HG03045 (cell line): ENCODE data around the gene CYB5B.
"Not testable (repeated sequence)": the region's sequence is repeated elsewhere in the genome, so short reads cannot be mapped to it uniquely, and the experiment has no call there.

Source experiments
- ATAC-seq: cut with Tn5 transposase; IDR thresholded peaks from one replicate; pipeline ENCODE4 v1.9.1; 2021; ENCODE audit warnings: mild to moderate bottlenecking, moderate library complexity; ENCODE audit not compliant: unreplicated experiment

Gene CYB5B

DNA sequence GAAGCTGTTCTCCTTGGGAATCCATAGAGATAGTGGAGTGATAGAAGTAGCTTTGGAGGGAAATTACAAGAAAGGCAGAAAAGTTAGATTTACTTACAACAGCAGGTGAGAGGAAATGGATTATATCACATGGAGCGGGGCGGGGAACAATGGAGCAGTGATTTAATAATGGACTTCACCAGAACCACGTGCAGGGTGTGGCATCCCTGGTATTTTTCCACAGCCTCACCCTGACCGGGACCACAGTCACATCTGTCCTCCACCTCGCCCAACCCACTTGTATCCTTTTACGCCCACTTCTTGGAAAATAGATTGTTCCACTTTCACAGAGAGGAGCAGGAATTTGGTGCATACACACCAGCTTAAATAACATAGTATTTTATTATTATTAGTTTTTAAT lies 15.9 kb upstream of the CYB5B start:
- ATAC-seq = no peak

DNA sequence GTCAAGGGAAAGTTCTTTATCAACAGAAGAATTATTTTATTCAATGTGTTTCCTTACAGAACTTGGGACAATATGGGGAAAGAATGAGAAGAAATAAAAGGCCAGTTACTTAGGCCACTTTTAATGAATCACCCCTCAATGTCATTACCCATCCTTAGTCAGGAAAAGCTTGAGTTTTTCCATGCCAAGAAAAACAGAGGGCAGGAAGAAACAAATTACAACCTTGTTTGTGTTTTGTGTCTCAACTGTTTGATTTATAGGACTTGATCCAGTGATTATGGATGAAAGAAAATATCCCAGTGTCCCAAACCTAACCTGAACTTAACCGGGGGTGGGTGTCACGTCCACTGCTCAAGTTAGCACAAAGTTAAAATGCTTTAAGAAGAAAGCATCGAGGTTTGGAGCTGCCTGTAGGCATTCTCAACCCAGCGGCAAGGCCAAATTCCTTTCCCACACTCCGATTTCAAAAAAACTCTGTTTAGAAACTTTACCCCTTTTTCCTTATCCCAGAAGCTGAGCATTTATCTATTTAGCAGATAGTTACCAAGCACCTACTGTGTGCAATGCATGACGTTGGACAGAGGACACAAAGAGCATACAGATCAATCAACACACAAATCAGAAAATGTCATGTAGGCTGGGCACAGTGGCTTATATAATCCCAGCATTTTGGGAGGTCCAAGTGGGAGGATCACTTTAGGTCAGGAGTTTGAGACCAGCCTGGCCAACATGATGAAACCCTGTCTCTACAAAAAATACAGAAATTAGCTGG lies 14.0 kb upstream of the CYB5B start:
- ATAC-seq = no peak

DNA sequence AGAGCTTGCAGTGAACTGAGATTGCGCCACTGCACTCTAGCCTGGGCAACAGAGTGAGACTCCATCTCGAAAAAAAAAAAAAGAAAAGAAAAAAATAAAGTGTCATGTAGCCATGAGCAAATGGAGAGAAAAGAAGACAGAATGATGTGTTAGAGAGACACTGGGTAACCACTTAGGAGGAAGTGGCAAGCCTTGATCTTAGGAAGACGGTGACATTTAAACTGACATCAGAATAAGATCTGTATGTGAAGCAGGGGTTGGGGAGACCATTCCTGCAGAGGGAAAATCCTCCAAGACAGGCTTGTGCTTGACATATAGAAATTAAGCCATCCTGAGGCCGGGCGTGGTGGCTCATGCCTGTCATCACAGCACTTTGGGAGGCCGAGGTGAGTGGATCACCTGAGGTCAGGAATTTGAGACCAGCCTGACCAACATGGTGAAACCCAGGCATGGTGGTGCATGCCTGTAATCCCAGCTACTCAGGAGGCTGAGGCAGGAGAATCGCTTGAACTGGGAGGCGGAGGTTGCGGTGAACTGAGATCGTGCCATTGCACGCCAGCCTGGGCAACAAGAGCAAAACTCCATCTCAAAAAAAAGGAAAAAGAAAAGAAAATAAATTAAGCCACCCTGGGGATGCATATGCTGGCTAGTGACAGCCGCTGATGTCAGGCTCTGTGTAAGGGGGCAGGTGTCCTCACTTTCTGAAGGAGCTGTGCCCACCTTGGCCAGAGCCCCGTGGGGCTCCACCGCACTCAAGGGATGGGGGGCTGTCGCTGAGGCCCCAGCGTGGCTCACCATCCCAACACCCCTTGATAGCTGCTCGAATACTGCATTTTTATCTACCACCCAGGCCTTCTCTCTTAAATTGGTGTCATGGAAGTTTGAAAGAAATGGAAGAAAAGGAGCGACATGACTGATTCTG lies 13.1 kb upstream of the CYB5B start:
- ATAC-seq = no peak

DNA sequence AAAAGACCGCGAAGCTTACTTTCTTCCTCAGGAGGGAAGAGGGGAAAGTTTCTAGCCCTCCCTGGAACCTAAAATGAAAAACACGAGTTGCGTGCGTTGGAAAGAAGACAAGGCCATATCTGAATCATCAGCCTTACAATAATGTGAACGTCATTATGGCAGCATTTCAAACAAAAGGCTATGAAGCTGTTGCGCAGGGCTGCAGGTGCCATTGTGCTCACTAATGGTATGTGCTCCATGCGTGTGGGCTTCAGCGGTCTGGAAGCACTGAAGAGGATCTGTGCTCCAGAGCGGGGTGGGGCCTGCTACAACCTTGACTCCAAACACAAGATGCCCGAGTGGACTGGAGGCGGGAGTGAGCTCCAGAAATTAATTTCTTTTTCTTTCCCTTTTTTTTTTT lies 12.1 kb upstream of the CYB5B start:
- ATAC-seq = no peak

DNA sequence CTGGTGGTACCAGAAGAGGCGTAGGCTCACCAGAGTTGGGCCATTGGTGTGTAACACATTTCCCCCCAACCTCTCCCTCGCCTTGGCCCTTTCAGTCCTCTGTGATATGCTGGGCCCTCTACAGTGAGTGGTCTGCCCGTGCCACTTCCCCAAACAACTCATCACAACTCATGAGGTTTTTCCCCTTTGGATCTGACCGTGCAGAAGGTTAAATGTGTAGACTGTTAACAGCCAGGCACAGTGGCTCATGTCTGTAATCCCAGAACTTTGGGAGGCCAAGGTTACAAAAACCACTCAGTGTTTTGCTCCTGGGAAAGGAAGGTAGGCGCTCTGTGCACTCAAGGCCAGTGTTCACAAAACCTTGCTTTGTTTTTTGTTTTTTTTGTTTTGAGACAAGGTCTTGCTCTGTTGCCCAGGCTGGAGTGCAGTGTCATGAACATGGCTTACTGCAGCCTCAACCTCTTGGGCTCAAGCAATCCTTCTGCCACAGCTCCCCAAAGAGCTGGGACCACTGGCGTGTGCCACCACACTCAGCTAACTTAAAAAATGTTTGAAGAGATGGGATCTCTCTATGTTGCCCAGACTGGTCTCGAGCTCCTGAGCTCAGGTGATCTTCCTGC lies 11.3 kb upstream of the CYB5B start:
- ATAC-seq = no peak

DNA sequence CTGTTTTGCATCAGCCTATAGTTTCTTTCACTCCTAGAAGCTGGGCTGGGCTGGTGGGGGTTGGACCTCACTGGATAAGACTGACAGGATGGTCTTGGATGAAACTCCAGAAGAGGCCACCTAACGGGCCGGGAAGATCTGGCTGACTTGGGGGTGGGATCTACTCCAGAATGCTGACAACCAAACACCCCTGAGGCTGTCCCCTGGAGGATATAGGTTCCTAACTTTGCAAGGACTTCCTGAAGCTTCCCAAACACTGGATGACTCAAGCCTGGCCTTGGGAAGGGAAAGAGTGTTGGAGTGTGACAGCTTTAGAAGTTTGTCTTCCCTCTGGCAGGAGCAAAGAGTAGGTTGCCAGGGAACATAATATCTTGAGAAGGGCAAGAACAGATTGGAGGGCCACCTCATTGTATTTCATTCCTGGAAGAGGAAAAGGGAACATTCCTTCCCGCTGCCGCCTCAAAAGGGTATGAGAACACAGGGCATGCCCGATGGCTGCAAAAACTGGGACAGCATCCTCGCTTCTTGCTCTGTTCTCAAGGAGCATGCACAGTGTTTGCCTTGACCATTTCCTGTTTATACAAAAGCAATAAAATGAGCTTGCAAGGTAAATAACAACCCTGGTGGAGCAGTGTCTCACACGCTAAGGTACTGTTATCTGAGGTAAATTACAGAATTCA lies 6.8 kb upstream of the CYB5B start:
- no peak for ATAC-seq

DNA sequence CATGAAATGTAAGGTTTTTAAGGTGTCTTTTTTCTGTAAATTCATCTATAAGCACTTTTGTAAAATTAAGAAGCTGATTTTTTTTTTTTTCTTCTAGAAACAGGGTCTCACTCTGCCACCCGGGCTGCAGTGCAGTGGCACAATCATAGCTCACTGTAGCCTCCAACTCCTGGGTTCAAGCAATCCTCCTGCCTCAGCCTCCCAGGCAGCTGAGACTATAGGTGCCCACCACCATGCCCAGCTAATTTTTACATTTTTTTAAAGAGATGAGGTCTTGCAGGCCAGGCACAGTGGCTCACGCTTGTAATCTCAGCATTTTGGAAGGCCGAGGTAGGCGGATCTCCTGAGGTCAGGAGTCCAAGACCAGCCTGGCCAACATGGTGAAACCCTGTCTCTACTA lies 4.5 kb upstream of the CYB5B start:
- no peak for ATAC-seq

DNA sequence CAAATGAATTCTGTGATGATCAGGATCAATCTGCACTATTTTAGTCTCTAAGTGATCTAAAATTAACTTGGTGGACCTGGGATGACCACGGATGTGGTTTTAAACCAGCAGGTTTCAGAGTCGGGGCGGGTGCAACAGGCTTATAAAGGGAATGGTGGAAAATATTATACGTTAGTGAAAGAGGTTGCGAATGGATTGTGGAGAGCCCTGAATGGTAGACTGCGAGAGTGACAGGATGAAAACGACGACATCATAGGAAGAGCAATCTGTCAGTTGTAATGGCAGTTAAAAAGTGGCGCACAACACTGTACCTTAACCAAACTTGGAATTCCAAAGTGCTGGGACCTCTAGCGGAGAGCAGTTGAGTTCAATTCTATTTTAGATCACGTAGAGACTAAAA lies 1.2 kb upstream of the CYB5B start:
- ATAC-seq = no peak

DNA sequence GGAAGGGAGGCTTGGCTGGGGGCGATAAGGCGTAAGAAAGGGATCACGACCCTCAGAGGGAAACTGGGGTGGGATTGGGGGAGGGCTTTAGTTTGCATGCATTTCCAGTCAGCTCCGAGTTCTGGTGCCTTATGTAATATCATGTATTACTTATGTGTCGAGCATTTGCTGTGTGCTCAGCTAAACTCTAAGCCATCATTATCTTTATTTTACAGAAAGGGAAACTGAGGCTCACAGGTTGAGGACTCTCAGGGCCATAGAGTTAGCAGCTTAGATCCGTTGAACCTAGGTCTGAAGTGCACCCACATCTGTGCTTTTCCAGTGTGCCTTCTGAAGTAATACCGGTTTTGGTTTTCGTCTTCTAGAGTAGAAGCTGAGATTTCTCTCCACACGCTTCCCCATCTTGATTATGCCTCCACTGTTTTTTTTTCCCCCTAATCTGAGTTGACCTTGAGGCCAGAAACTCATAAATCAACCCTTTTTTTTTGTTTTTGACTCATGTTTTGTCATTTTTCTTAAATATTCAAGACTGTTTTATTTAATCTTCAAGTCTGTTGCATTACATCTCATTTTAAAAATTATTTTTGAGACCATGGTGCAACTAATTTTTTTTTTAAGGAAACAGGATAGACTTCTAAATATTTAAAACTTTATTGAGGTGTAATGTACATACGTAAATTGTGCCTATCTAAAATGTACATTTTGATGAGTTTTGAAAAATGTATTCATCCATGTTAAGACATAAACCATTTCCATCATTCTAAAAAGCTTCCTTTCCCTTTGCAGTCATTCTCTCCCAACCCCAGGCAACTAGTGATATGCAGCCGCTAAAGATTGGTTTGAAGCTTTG lies 741 bp downstream of the CYB5B start:
- no peak for ATAC-seq

DNA sequence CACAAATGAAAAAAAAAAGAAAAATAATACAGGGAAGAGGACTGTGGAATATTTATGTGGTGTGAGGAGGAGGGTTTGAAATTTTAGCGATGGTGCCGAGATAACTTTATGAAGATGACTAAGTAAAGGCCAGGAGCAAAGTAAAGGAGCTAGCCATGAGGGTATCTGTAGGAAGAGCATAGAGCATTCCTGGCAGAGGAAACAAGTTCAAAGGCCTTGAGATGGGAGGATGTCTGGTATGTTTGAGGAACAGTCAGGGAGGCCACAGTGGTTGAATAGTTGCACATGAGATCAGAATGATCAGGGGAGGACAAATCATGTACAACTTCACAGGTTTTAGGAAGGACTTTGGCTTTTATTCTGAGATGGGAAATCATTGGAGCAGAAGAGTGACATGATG lies 4.2 kb downstream of the CYB5B start:
- ATAC-seq = no peak

DNA sequence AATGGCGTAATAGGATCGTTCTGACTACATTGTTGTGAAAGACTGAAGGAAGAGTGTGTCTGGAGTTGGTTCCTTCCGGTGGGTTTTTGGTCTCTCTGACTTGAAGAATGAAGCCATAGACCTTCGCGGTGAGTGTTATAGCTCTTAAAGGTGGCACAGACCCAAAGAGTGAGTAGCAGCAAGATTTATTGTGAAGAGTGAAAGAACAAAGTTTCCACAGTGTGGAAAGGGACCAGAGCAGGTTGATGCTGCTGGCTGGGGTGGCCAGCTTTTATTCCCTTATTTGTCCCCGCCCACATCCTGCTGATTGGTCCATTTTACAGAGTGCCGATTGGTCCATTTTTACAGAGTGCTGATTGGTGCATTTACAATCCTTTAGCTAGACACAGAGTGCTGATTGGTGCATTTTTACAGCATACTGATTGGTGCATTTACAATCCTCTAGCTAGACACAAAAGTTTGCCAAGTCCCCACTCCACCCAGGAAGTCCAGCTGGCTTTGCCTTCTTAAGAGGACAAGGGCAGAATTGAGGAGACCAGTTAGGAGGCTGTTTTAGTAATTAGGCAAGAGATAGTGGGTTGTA lies 4.7 kb downstream of the CYB5B start:
- ATAC-seq = not testable (repeated sequence)

DNA sequence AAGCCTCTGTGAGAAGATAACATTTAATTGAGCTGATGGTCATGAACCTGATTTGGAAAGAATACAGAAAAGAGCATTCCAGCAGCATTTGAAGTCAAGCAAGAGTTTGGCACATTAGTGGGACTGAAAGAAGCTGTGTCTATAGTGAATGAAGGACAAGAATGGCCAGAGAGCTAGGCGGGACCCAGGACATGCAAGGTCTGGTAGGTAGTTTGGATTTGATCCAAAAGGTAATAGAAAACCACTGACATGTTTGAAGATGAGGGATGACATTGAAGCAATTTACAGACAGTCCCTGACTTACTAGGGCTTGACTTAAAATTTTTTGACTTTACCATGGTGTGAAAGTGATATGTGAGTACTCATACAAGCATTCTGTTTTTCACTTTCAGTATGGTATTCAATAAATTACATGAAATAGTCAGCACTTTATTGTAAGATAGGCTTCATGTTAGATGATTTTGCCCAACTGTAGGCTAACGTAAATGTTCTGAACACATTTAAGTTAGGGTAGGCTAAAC lies 7.6 kb downstream of the CYB5B start:
- ATAC-seq = no peak

DNA sequence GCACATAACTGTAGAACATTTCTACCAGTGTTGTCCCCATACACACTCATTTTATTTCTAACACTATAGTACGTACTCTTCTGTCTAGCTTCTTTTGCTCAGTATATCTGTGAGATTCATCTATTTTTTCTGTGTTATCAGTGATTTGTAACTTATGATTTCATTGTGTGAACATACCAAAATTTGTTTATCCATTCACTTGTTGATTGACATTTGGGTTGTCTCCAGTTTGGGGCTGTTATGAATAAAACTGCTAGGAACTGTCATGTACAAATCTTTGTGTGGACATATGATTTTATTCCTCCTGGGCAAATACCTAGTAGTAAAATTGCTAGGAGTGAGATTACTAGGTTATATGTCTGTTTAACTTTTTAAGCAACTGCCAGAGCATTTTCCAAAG lies 9.6 kb downstream of the CYB5B start:
- no peak for ATAC-seq

DNA sequence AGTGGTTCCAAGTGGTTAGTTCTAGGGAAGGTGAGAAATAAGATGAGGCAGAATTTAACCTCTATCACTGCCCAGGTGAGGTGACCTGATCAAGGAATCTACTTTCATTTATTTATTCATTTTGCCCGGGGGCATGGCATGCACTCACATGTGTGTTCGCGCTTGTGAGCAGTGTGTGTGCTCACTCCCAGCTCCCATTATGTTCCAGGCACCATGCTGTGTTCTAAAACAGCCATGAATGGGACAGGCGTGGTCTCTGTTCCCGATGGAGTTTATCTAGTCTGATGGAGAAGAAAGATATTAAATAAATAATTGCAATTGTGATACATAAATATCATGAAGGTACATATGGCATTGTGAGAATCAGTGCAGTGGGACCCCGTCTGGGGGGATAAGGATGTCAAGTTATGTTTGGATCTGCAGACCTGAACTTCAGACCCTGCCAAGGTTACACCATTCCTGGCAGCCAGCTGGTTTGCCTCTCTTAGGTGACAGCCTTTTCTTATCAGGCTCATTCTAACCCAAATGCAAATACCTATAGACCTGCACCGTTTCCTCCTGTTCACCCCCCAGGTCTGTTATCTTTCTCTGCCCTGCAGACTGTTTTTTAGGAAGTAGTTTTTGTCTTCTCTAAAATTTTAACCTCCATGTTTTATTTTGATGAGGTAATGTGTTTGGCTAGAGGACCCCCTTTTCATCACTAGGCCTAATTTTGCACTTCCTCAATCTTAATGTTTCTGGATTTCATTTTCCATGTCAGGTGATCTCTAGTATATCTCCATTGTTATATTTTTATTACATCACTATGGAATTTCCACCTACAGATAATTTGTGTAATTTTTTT lies 11.8 kb downstream of the CYB5B start:
- no peak for ATAC-seq

DNA sequence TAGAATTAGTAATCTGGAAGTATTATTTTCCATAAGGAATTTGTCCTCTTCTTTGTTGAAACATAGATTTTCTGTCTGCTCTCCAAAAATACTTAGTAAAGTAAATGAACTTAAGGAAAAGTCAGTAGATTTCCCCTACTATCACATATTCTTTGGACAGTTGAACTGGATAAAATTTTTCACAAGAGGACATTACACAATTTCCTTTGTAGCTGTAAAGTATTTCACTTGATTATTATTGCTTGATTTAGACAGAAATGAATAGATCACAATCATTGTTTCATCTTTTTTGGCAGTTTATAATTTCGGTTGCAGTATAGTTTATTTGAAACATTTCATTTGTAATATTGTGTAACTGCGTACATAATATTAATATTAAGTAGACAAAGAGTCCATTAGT lies 12.5 kb downstream of the CYB5B start:
- ATAC-seq = no peak

DNA sequence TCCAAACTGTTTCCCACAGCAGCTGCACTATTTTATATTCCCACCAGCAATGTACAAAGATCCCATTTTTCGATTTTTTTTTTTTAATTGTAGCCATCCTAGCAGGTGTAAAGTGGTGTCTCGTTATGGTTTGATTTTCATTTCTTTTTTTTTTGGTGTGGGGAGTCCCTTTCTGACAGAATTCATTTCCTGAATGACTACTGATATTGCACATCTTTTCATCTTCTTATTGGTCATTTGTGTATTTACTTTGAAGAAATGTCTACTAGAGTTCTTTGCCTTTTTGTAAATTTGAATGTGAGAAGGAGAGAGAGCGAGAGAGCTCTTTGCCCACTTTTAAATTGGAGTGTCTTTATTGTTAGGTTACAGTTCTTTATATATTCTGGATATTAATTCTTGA lies 14.0 kb downstream of the CYB5B start:
- no peak for ATAC-seq

DNA sequence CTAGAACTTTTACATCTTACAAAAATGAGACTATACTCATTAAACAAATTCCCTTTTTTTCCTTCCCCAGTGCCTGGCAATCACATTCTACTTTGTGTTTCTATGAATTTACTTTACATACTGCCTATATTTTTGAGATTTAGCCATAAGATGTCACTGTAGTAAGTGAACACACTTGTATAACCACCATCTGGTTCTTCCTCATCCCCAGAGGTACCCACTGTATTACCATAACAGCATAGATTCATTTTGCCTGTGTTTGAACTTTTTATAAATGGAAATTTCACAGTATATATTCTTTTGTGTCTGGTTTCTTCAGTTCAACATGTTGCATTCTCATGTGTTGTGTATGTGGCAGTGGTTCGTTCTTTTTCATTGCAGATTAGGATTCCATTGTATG lies 15.8 kb downstream of the CYB5B start:
- ATAC-seq = no peak

DNA sequence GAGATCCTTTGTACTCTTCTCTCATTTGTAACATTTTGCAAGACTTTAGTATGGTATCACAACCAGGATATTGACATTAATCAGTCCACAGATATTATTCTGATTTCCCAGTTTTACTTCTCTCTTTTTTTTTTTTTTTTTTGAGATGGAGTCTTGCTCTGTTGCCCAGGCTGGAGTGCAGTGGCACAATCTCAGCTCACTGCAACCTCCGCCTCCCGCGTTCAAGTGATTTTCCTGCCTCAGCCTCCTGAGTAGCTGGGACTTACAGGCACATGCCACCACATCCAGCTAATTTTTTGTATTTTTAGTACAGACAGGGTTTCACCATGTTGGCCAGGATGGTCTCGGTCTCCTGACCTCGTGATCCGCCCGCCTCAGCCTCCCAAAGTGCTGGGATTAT lies 16.6 kb downstream of the CYB5B start:
- ATAC-seq = not testable (repeated sequence)
